MCF 10A (cell line): ENCODE data around the gene PLCD3. TPM values are rescaled to one million over a fixed set of nuclear protein-coding genes. Genes with fewer than 3 reads are reported as not detected.

Experiments
- BruUV-seq: library from RNA; stranded (reverse); fragments of 400-500 nt; replicated peaks from 2 replicates; lab custom pipeline; 2021; lab: Mats Ljungman, UMichigan
- CTCF ChIA-PET: fragments of 300-600 bp; sonication (Branson Sonifier 250); formaldehyde crosslinking; extraction: SDS; loops from one replicate; lab custom pipeline; 2021; ENCODE audit warnings: antibody characterized with exemption, inconsistent platforms; lab: Yijun Ruan, JAX
- POLR2A ChIA-PET: fragments of 300-600, 350-650 bp; sonication (Branson Sonifier 250); formaldehyde crosslinking; extraction: SDS; loops from one replicate; lab custom pipeline; 2020; ENCODE audit warnings: antibody characterized with exemption, inconsistent platforms; lab: Yijun Ruan, JAX
- DNase-seq: peaks from one replicate; pipeline ENCODE4 v3.0.0-alpha.2; 2018; ENCODE audit not compliant: unreplicated experiment
- H3K27ac Mint-ChIP-seq: one replicate; pipeline ENCODE4 v1.8.0; 2022; ENCODE audit warnings: mild to moderate bottlenecking, low read depth, mixed read lengths; ENCODE audit not compliant: unreplicated experiment
- H3K27me3 Mint-ChIP-seq: one replicate; pipeline ENCODE4 v1.8.0; 2022; ENCODE audit warnings: mixed read lengths; ENCODE audit not compliant: insufficient read depth, unreplicated experiment
- H3K36me3 Mint-ChIP-seq: one replicate; pipeline ENCODE4 v1.8.0; 2022; ENCODE audit warnings: mild to moderate bottlenecking, moderate library complexity, mixed read lengths; ENCODE audit not compliant: insufficient read depth, unreplicated experiment
- H3K4me1 Mint-ChIP-seq: one replicate; pipeline ENCODE4 v1.8.0; 2022; ENCODE audit warnings: mixed read lengths; ENCODE audit not compliant: insufficient read depth, unreplicated experiment
- H3K4me3 Mint-ChIP-seq: one replicate; pipeline ENCODE4 v1.8.0; 2022; ENCODE audit warnings: mild to moderate bottlenecking, moderate library complexity, mixed read lengths; ENCODE audit not compliant: unreplicated experiment
- H3K9me3 Mint-ChIP-seq: one replicate; pipeline ENCODE4 v1.8.0; 2022; ENCODE audit warnings: mixed read lengths; ENCODE audit not compliant: unreplicated experiment
- CTCF ChIP-seq: fragments of 200-600 bp; IDR thresholded peaks from one replicate; pipeline ENCODE4 v1.8.0; 2022; ENCODE audit warnings: antibody characterized with exemption, mild to moderate bottlenecking; ENCODE audit not compliant: unreplicated experiment
- intact Hi-C: fragments of 100-400 bp; cut with micrococcal nuclease; formaldehyde crosslinking; loops from 2 replicates; pipeline ENCODE4 v1.14.1; 2022
- total RNA-seq: library from RNA; stranded (reverse); gene quantifications from 2 replicates; pipeline ENCODE4 v1.2.3, GENCODE V29; 2022

Gene PLCD3
- total RNA-seq, 1 experiment from 2014 or later: 69.7 TPM

GRCh38 chr17:45121055-45121454 is 11.3 kb downstream of the PLCD3 start:
- no peaks in the 10 kb centered on the region for H3K9me3 Mint-ChIP-seq
- no peak for DNase-seq
- no peak overlapping the region for H3K27ac Mint-ChIP-seq
- H3K27me3 Mint-ChIP-seq: no peaks in the 10 kb centered on the region
- intact Hi-C loops: no loop called here
- no TSS peak for BruUV-seq
- peaks cover 39% of the 10 kb centered on the region for H3K36me3 Mint-ChIP-seq
- TF ChIP-seq CTCF: no peak
- no peak overlapping the region for H3K4me3 Mint-ChIP-seq
- H3K4me1 Mint-ChIP-seq: peaks cover 25% of the 10 kb centered on the region
- POLR2A ChIA-PET: no interaction called here
- CTCF ChIA-PET: interaction anchor here (0.8 kb wide), 1 partner anchor 346 kb away, joined by 4 read pairs; no protein-coding TSS in a partner anchor

- H3K9me3 Mint-ChIP-seq: no peaks in the 10 kb centered on the region
- no peak for TF ChIP-seq CTCF
- no peak overlapping the region for H3K4me3 Mint-ChIP-seq
- no TSS peak for BruUV-seq
- no peaks in the 10 kb centered on the region for H3K27me3 Mint-ChIP-seq
- H3K4me1 Mint-ChIP-seq: peaks cover 25% of the 10 kb centered on the region
- ChIA-PET POLR2A (interaction anchor here (1.0 kb wide), 1 partner anchor 13 kb away, joined by 3 read pairs; no protein-coding TSS in a partner anchor), CTCF (interaction anchor here (0.8 to 0.9 kb wide), 3 partner anchors 11 to 346 kb away, joined by 3 to 4 read pairs (median 4); no protein-coding TSS in a partner anchor)
- no peak overlapping the region for H3K27ac Mint-ChIP-seq
- DNase-seq: no peak
- intact Hi-C loops: no loop called here
- H3K36me3 Mint-ChIP-seq: peaks cover 42% of the 10 kb centered on the region
Measured at GRCh38 chr17:45120558-45120957, 11.8 kb downstream of the PLCD3 start.

GRCh38 chr17:45119964-45120363 is 12.4 kb downstream of the PLCD3 start:
- BruUV-seq: no TSS peak
- intact Hi-C loops: no loop called here
- ChIA-PET CTCF (interaction anchor here (0.7 to 1.6 kb wide), 4 partner anchors 10 to 113 kb away, joined by 3 to 6 read pairs (median 4); no protein-coding TSS in a partner anchor), POLR2A (interaction anchor here (1.0 to 1.1 kb wide), 2 partner anchors 11 to 13 kb away, joined by 3 read pairs; no protein-coding TSS in a partner anchor)
- Mint-ChIP-seq H3K27me3 (no peaks in the 10 kb centered on the region), H3K4me1 (peaks cover 25% of the 10 kb centered on the region), H3K4me3 (no peak overlapping the region), H3K27ac (no peak overlapping the region), H3K36me3 (peaks cover 42% of the 10 kb centered on the region), H3K9me3 (no peaks in the 10 kb centered on the region)
- no peak for DNase-seq
- TF ChIP-seq CTCF: no peak

- ChIA-PET POLR2A (interaction anchor here (2.7 to 2.8 kb wide), 3 partner anchors 9 to 16 kb away, joined by 9 to 13 read pairs (median 10); no protein-coding TSS in a partner anchor), CTCF (interaction anchor here (0.6 to 1.9 kb wide), 6 partner anchors 10 to 120 kb away, joined by 3 to 9 read pairs (median 4); partner anchors contain the start of gene ACBD4)
- no peak overlapping the region for H3K4me3 Mint-ChIP-seq
- TF ChIP-seq CTCF: no peak
- DNase-seq: no peak
- intact Hi-C loops: no loop called here
- no peaks in the 10 kb centered on the region for H3K27me3 Mint-ChIP-seq
- H3K4me1 Mint-ChIP-seq: peaks cover 17% of the 10 kb centered on the region
- no peaks in the 10 kb centered on the region for H3K9me3 Mint-ChIP-seq
- H3K27ac Mint-ChIP-seq: no peak overlapping the region
- BruUV-seq: no TSS peak
- H3K36me3 Mint-ChIP-seq: peaks cover 47% of the 10 kb centered on the region
Measured at GRCh38 chr17:45118691-45119090, 13.6 kb downstream of the PLCD3 start.
